NCI-H446 treated with DMSO at 0.1 percent for 48 hours (cell line): ENCODE measurements around the gene KANK3.
"Not testable (repeated sequence)": the region's sequence is repeated elsewhere in the genome, so short reads cannot be mapped to it uniquely, and the experiment has no call there.

Experiments
- DNase-seq: peaks from one replicate; lab custom pipeline; 2025; lab: John Stamatoyannopoulos, UW

The KANK3 gene

GRCh38 chr19:8316351-8317125 is 26.5 kb downstream of the KANK3 start:
- DNase-seq: no peak

DNA sequence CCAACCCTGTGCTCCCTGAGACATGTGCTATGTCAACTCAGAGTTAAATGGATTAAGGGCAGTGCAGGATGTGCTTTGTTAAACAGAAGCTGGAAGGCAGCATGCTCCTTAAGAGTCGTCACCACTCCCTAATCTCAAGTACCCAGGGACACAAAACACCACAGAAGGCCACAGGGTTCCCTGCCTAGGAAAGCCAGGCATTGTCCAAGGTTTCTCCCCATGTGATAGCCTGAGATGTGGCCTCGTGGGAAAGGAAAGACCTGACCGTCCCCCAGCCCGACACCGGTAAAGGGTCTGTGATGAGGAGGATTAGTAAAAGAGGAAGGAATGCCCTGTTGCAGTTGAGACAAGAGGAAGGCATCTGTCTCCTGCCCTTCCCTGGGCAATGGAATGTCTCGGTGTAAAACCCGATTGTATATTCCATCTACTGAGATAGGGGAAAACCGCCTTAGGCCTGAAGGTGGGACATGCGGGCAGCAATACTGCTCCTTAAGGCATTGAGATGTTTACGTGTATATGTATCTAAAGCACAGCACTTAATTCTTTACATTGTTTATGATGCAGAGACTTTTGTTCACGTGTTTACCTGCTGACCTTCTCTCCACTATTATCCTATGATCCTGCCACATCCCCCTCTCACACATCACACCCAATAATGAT is 28.0 kb downstream of the KANK3 start:
- not testable (repeated sequence) for DNase-seq

- DNase-seq: no peak
Observed at GRCh38 chr19:8311461-8312260, 31.4 kb downstream of the KANK3 start.

DNA sequence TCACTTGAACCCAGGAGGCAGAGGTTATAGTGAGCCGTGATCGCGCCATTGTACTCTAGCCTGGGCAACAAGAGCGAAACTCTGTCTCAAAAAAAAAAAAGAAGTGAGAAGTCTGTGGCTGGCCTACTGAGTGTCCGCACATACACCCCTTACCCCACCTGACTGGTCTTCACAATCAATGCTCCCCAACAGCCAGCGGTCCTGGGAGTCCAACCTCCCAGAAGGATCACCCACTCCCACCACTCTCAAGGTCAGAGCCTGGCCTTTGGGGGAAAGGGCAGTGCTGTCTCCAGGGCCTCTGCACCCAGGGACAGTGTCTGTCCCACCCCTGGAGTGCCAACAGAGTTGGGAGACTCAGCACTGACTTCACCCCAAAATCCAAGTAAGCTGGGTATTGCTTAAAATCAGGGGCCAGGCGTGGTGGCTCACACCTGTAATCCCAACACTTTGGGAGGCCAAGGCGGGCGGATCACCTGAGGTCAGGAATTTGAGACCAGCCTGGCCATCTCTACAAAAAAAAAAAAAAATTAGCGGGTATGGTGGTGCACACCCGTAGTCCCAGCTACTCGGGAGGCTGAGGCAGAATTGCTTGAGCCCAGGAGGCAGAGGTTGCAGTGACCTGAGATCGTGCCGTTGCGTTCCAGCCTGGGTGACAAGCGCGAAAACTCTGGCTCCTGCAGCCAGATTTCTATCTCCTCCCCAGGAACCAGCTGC is 32.6 kb downstream of the KANK3 start:
- DNase-seq: no peak

DNA sequence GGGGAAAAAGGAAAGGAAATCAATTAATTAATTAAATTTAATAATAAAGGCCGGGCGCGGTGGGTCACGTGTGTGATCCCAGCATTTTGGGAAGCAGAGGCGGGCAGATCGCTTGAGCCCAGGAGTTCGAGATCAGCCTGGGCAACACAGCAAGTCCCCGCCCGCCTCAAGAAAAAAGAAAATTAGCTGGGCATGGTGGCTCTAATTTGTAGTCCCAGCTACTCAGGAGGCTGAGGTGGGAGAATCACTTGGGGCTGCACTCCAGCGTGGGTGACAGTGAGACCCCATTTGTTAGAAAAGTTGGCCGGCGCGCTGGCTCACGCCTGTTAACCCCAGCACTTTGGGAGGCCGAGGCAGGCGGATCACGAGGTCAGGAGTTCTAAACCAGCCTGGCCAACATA is 34.2 kb downstream of the KANK3 start:
- no peak for DNase-seq

DNA sequence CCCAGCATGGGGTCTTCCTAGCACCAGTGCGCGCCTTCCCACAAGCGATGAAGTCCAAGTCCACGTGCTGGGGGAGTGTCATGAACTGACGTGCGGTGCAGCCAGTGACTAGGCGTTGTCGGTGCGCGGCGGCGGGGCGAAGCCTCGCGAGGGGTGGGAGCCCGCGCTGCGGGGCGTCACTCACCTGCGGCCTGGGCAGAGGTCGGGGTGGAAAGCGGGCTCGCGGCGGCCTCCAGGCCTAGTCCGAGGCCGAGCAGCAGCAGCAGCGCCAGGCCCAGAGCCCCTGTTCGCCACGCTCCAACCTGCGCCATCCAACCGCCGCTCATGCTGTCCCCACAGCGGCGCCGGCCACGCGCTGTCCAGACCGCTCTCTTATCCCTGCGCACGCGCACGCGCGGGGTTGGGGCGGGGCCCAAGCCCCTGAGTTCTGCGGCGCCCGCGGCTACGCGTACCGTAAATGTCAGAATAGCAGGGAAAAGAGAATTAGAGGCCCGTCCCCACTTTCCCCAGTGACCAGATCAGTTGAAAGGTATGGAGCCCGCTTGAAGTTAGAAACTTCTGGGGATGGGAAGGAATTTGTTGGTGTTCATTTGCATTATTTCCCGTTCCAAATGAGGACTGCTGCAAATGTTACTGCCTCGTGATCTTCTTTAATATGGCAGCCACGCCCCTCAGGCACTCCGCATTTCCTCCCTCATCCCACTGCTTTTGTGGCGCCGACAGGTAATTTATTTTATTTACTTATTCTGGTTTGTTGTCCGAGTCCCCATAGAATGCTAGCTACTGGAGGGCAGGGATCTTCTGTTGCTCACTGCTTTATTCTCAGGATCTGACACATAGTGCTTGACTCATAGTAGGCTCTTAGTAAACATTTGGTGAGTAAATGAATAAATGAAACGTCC is 34.8 kb downstream of the KANK3 start, which contains the start of gene CD320:
CD320 (minus strand) TSS at position 394 of the 902 bp plus-strand sequence; CDS start at position 326, 68 bp downstream.
- DNase-seq: peak; percentile 78

GRCh38 chr19:8307400-8307964 is 35.6 kb downstream of the KANK3 start:
- DNase-seq: no peak

GRCh38 chr19:8306235-8307054 is 36.6 kb downstream of the KANK3 start:
- DNase-seq: no peak

DNA sequence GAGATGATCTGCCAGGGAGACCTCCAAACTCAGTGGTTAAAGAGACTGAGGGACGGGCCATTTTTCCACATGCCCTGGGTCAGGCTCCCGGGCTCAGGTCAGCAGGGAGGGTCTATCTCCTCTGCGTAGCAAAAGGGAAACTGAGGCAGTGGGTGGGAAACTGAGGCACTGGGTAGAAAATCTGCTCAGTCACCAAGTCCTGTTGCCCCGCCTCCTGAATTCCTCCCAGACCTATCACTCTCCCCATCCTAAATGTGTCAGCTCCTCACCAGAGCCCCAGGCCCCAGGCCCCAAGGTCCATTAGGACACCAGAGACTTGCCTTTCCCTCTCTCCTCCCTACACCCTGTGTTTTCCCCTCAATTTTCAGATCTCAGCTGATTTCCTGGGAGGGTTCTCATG is 37.3 kb downstream of the KANK3 start:
- no peak for DNase-seq

DNA sequence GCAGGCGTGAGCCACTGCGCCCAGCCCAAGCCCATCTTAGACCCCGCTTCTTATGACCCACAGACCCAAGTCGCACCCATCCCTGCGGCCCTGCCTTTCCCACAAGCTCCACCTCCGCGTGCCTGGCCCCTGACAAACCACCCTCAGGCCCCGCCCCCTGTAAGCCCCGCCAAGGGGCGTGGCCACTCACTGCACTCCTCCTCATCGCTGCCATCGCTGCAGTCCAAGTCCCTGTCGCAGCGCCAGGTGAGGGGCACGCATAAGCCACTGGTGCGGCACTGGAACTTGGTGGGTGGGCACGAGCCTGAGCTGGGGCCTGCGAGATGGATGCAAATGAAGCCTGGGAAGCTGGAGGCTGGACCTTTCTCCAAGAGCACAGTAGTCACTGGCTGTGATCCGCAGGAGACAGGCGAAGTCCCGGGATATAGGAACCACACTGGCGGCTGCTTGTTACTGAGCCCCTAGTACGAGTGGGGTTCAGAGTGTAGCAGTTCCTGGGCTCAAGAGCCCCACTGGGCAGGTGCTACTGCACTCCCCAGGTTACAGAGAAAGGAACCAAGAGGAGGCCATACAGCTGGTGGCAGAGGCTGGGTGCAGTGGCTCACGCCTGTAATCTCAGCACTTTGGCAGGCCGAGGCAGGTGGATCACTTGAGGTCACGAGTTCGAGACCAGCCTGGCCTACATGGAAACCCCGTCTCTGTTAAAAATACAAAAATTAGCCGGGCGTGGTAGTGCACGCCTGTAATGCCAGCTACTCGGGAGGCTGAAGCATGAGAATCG is 38.0 kb downstream of the KANK3 start:
- DNase-seq: no peak

DNA sequence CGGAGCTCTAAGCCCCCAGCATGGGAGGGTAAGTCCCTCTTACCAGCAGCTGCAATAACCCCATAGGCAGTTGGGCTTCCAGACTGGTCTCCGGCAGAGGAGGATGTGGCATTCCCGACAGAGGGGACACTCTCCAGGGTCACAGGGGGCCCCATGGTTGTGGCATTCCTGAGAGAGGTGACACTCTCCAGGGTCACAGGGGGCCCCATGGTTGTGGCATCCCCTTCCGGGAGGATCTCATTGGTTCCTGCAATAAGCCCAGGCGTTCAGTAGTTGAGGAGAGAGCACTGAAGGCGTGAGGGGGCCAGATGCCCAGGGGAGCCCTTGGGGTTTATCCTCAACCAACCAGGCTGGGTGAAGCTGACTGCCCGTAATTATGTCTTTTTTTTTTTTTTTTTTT is 40.3 kb downstream of the KANK3 start:
- no peak for DNase-seq

GRCh38 chr19:8302357-8302691 is 40.7 kb downstream of the KANK3 start:
- DNase-seq: no peak

- not testable (repeated sequence) for DNase-seq
Observed at GRCh38 chr19:8291337-8291736, 51.7 kb downstream of the KANK3 start.

- not testable (repeated sequence) for DNase-seq
Observed at GRCh38 chr19:8276508-8276907, 66.6 kb downstream of the KANK3 start.
